IMR-90 (cell line): ENCODE results near the gene NMNAT1.

ENCODE experiments used
- CTCF ChIP-seq: conservative IDR thresholded peaks from 2 replicates; pipeline ENCODE4 v1.5.1; 2012; ENCODE audit warnings: mild to moderate bottlenecking, low read depth, low read length, improper control_type of control experiment
- MAFK ChIP-seq: IDR thresholded peaks from 2 replicates; pipeline ENCODE4 v1.6.1; 2012; ENCODE audit warnings: low read depth, low read length, improper control_type of control experiment
- POLR2A ChIP-seq: IDR thresholded peaks from 2 replicates; pipeline ENCODE4 v1.6.1; 2012; ENCODE audit warnings: mild to moderate bottlenecking, low read depth, low read length

GRCh38 chr1:10019561-10019960, 76.3 kb downstream of the NMNAT1 start:
- TF ChIP-seq CTCF = no peak
- no peak for TF ChIP-seq POLR2A
- TF ChIP-seq MAFK = no peak
